HepG2 (cell line): Measurements from ENCODE around the gene KMT2B. TPM values are rescaled to one million over a fixed set of nuclear protein-coding genes. Genes with fewer than 3 reads are reported as not detected.
A peak's percentile ranks its signal among the peaks of the same experiment; 100 is the strongest.

Experiments
- NFIC ChIP-seq: IDR thresholded peaks from 2 replicates; pipeline ENCODE4 v1.6.1; 2012; ENCODE audit warnings: mild to moderate bottlenecking, low read length, inconsistent platforms
- PHF21A ChIP-seq: sonication (generic); formaldehyde crosslinking; IDR thresholded peaks from 2 replicates; pipeline ENCODE4 v1.5.0; 2020; ENCODE audit warnings: mild to moderate bottlenecking, missing genetic modification reagents
- SALL1 ChIP-seq: sonication (generic); formaldehyde crosslinking; IDR thresholded peaks from 2 replicates; pipeline ENCODE4 v1.8.0; 2022; ENCODE audit warnings: mild to moderate bottlenecking, missing genetic modification reagents
- SAP130 ChIP-seq: IDR thresholded peaks from 2 replicates; pipeline ENCODE4 v1.6.1; 2016; ENCODE audit warnings: low read depth
- XRCC5 ChIP-seq: fragments of 200-400 bp; formaldehyde crosslinking; optimal IDR thresholded peaks from 2 replicates; pipeline ENCODE3; 2017; ENCODE audit warnings: mild to moderate bottlenecking, low read length
- ZMAT3 ChIP-seq: sonication (generic); formaldehyde crosslinking; conservative IDR thresholded peaks from 2 replicates; pipeline ENCODE4 v1.7.0; 2021; ENCODE audit warnings: missing genetic modification reagents
- ZNF17 ChIP-seq: sonication (generic); formaldehyde crosslinking; IDR thresholded peaks from 2 replicates; pipeline ENCODE4 v1.5.0; 2020; ENCODE audit warnings: mild to moderate bottlenecking, missing genetic modification reagents
- ZNF329 ChIP-seq: sonication (generic); formaldehyde crosslinking; IDR thresholded peaks from 2 replicates; pipeline ENCODE4 v1.9.0; 2021; ENCODE audit warnings: low read depth, mild to moderate bottlenecking, missing genetic modification reagents
- polyA plus RNA-seq, 8 experiments: library from polyadenylated mRNA; depleted of rRNA in 3 of 8; stranded (reverse) in 7 of 8; unstranded in 1 of 8; fragments of >200 nt; fragmentation: Illumina TruSeq in 4 of 8; extraction: Trizol in 4 of 8; gene quantifications; 2 replicates each; pipeline versions ENCODE4 v1.2.1 to v1.2.3, GENCODE V29; 2011 to 2016; ENCODE audit warnings: low read depth in 4 of 8, missing spikeins in 1 of 8, mixed read lengths in 1 of 8; ENCODE audit not compliant: insufficient read depth in 1 of 8
- total RNA-seq, 5 experiments: library from RNA; depleted of rRNA; stranded (reverse); fragments of >200 nt; fragmentation: Illumina TruSeq; extraction: Trizol; gene quantifications; 2 replicates each; pipeline ENCODE4 v1.2.3, GENCODE V29; 2016; ENCODE audit warnings: low read depth in 1 of 5
- TF ChIP-seq, protein P1 (sequence below): sonication (generic); formaldehyde crosslinking; IDR thresholded peaks from 2 replicates; pipeline ENCODE4 v1.4.0; 2020; ENCODE audit warnings: missing genetic modification reagents, mild to moderate bottlenecking, borderline replicate concordance
- TF ChIP-seq, protein P2 (sequence below): sonication (generic); formaldehyde crosslinking; IDR thresholded peaks from 2 replicates; pipeline ENCODE4 v1.5.0; 2020; ENCODE audit warnings: mild to moderate bottlenecking, missing genetic modification reagents, borderline replicate concordance

The KMT2B gene
- total and polyA plus RNA-seq, 2 of the 13 experiments (the other 11 are each of a cell fraction or from before 2014, with no cell fraction given): 6.2 to 16.9 TPM

DNA sequence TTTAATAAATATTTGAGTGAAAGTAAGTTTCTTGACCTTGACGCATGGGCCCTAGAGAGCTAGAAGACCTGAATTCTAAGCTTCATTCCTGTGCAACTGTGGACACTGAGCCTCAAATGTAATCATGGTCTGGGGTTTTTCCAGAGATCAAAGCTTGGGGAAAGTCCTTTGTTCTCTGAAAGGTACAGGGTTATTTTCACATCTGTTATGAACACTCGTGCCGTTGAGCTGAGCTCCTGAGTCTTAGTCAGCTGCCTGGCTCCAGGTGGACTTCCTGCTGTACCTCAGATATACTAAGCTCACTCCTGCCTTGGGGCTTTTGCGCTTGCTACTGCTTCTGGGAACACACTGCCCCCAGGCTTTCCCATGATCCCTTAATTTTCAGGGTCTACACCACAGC lies 21.0 kb upstream of the KMT2B start (continued):
- TF ChIP-seq ZNF329 (CRISPR knock-in tag) (no peak), PHF21A (CRISPR knock-in tag) (0 out of 2 replicates have a peak, but pooled peaks have one; percentile 44), ZMAT3 (CRISPR knock-in tag) (no peak), NFIC (no peak), SALL1 (peak; percentile 40; the same call in 1 of the 2 replicates), XRCC5 (no peak), ZNF17 (CRISPR knock-in tag) (no peak), SAP130 (CRISPR knock-in tag) (peak; percentile 49)
- TF ChIP-seq, protein P1, sequence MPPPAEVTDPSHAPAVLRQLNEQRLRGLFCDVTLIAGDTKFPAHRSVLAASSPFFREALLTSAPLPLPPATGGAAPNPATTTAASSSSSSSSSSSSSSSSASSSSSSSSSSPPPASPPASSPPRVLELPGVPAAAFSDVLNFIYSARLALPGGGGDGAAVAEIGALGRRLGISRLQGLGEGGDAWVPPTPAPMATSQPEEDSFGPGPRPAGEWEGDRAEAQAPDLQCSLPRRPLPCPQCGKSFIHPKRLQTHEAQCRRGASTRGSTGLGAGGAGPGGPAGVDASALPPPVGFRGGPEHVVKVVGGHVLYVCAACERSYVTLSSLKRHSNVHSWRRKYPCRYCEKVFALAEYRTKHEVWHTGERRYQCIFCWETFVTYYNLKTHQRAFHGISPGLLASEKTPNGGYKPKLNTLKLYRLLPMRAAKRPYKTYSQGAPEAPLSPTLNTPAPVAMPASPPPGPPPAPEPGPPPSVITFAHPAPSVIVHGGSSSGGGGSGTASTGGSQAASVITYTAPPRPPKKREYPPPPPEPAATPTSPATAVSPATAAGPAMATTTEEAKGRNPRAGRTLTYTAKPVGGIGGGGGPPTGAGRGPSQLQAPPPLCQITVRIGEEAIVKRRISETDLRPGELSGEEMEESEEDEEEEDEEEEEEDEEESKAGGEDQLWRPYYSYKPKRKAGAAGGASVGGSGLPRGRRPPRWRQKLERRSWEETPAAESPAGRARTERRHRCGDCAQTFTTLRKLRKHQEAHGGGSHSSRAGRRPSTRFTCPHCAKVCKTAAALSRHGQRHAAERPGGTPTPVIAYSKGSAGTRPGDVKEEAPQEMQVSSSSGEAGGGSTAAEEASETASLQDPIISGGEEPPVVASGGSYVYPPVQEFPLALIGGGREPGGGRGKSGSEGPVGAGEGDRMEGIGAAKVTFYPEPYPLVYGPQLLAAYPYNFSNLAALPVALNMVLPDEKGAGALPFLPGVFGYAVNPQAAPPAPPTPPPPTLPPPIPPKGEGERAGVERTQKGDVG (CRISPR knock-in tag): peak; percentile 47; the same call in 1 of the 2 replicates
- TF ChIP-seq, protein P2, sequence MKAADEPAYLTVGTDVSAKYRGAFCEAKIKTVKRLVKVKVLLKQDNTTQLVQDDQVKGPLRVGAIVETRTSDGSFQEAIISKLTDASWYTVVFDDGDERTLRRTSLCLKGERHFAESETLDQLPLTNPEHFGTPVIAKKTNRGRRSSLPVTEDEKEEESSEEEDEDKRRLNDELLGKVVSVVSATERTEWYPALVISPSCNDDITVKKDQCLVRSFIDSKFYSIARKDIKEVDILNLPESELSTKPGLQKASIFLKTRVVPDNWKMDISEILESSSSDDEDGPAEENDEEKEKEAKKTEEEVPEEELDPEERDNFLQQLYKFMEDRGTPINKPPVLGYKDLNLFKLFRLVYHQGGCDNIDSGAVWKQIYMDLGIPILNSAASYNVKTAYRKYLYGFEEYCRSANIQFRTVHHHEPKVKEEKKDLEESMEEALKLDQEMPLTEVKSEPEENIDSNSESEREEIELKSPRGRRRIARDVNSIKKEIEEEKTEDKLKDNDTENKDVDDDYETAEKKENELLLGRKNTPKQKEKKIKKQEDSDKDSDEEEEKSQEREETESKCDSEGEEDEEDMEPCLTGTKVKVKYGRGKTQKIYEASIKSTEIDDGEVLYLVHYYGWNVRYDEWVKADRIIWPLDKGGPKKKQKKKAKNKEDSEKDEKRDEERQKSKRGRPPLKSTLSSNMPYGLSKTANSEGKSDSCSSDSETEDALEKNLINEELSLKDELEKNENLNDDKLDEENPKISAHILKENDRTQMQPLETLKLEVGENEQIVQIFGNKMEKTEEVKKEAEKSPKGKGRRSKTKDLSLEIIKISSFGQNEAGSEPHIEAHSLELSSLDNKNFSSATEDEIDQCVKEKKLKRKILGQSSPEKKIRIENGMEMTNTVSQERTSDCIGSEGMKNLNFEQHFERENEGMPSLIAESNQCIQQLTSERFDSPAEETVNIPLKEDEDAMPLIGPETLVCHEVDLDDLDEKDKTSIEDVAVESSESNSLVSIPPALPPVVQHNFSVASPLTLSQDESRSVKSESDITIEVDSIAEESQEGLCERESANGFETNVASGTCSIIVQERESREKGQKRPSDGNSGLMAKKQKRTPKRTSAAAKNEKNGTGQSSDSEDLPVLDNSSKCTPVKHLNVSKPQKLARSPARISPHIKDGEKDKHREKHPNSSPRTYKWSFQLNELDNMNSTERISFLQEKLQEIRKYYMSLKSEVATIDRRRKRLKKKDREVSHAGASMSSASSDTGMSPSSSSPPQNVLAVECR (CRISPR knock-in tag): peak; percentile 17; the same call in 1 of the 2 replicates
